ELF-1 (cell line): Measurements from ENCODE around the gene FREM3.
"Not testable (repeated sequence)": the region's sequence is repeated elsewhere in the genome, so short reads cannot be mapped to it uniquely, and the experiment has no call there.

Source experiments
- DNase-seq: peaks from one replicate; pipeline ENCODE4 v3.0.0-alpha.2; 2016; ENCODE audit warnings: low read depth, low spot score

The FREM3 gene

DNA sequence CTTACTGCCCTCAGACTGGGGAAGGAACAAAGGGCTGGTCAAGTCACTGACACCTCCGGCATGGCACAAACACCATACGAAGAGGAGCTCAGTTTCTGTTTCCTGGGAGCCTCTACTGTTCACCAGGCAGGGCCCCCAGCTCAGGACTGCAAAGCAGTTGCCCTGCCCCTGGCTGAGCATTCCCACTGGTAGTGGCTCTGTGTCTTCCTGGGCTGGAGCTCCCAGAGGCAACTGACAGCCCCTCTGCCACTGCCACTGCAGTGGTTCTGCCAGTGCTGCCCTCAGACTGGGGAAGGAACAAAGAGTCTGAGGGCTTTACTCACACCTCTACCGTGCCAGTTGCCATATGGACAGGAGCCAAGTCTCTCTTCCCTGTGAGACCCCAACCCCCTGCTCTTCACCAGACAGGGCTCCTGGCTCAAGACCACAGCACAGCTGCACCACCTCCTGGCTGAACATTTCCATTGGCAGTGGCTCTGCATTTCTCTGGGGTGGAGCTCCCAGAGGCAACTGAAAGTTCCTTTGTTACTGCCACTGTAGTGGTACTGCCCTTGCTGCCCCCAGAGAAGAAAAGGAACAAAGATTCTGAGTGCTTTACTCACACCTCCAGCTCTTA is 119.0 kb downstream of the FREM3 start:
- peak; percentile 65 for DNase-seq

DNA sequence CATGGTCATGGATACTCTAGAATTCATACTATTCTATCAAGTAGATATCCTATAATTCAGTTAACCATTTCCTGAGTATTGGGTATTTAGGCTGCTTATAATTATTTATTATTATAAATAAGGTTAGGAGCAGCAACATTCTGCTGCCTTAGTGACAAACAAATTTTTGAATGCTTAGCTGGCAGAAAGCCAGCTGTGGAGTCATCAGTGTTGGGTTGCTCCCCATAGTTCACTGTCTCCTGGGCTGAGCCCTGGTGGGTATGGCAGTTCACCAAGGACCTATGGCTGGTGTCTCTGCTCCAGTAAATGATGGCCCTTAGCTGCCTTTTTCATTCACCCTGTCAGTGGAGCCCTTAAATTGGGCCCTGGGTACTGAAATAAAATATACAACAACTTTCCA is 125.1 kb downstream of the FREM3 start:
- DNase-seq = no peak

DNA sequence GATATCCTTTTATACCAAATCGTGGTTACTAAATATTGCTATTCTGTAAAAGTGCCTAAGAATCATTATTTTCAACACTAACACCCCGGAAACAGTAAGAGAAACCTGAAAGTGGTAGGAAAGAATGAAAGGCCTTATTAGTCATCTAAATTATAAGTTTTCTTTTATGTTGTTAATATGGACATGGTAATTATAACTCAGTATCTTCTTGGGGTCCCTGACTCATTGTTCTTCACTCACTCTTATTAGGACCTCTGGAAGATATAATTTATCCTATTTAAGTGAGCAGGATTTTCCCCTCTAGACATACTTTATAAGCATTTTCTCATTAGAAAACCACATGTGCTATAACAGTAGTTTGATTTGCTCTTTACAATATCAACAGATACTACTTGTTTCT is 136.0 kb downstream of the FREM3 start:
- no peak for DNase-seq

DNA sequence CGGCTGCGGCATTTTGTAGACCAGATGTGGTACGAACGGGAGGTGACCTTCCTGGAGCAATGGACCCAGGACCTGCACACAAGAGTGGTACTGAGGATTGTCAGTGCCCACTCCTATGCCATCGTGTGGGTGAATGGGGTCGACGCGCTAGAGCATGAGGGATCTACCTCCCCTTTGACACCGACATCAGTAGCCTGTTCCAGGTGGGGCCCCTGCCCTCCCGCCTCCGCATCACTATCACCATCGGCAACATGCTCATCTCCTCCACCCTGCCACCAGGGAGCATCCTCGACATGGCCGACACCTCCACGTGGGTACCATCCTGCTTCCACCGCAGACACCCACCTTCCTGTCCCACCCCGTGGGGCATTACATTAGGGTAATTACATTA is 140.7 kb downstream of the FREM3 start:
- no peak for DNase-seq

DNA sequence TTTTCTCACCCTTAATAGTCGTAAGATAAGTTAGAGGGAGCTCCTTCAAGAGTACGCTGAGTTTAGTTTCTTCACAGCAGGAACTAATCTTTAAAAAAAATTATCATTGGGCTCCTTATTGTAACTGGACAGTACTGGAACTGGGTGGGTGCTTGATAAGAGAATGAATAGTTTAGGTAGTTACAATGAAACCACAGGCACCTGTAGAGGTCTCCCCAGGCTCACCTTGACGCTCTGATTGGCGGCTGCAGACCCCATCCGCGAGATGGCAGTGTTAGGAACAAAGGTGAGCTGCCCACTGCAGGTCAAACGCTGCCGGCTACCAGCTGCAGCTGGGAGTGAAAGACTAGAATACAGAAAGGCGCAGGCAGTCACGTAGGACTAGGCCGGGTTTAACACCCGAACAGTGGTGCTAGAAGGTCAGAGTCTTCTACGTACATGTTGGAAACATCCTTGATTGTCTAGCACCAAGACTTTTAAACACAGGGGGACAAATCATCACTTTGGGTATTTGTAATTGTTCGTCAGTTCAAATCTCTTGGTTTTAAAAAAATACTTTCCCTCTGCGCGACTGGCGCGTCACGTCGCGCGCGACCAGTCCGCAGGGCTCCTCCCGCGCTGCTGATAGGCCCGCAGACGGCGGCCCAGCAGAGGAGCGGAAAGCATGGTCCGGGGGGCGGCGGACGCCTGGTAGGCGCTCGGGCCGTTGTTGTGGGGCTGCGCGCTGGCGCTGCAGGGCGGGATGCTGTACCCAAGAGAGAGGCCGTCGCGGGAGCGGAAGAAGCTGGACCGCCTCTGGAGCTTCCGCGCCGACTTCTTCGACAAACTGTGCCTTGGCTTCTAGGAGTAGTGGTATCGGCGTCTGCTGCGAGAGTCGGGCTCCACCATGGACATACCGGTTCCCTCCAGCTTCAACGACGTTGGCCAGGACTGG is 141.4 kb downstream of the FREM3 start:
- peak; percentile 91 for DNase-seq

DNA sequence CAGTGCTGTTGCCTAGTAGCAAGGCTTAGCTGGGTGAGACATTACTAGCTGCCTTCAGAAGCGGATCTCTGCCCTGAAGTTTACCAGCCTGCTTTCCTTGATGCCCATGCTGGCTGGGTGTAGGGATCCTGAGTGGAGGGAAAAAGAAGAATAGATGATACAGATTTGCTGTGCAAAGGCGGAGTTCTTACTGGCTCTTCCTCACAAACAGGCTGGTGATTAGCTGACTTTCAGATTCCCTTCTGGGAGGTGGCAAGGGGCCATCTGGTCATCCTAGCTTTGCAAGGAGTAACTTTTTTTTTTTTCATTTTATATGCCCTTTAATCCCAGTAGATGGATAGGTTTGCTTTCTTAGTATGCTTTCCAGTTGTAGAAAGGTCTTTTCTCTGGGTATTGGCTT is 142.2 kb downstream of the FREM3 start:
- no peak for DNase-seq

DNA sequence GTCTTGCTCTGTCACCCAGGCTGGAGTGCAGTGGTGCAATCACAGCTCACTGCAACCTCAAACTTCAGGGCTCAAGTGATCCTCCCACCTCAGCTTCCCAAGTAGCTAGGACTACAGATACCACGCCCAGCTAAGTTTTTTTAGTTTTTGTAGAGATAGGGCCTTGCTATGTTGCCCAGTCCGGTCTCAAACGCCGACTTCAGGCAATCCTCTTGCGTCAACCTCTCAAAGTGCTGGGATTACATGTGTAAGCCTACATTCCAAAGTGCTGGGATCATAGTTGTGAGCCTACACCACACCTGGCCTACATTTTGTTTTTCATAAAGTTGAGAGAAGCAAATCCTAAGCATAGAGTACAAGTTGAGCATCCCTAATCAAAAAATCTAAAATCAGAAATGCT is 144.8 kb downstream of the FREM3 start:
- DNase-seq = peak; percentile 17

- no peak for DNase-seq
Measured at GRCh38 chr4:143554728-143555597, 145.5 kb downstream of the FREM3 start.

- DNase-seq = no peak
Measured at GRCh38 chr4:143549928-143550327, 150.5 kb downstream of the FREM3 start.

DNA sequence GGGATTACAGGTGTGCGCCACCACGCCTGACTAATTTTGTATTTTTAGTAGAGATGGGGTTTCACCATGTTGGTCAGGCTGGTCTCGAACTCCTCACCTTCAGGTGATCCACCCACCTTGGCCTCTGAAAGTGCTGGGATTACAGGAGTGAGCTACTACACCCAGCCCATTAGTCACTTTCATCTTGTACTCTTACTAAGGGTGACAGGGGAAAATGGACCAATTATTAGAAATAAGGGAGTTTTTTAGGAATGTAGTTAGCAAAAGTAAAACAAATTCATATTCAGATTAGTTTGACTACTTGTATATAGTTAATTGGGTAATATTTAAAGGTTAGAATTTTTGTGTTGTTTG is 160.8 kb downstream of the FREM3 start:
- no peak for DNase-seq

GRCh38 chr4:143538979-143539669 is 161.4 kb downstream of the FREM3 start:
- DNase-seq = no peak

DNA sequence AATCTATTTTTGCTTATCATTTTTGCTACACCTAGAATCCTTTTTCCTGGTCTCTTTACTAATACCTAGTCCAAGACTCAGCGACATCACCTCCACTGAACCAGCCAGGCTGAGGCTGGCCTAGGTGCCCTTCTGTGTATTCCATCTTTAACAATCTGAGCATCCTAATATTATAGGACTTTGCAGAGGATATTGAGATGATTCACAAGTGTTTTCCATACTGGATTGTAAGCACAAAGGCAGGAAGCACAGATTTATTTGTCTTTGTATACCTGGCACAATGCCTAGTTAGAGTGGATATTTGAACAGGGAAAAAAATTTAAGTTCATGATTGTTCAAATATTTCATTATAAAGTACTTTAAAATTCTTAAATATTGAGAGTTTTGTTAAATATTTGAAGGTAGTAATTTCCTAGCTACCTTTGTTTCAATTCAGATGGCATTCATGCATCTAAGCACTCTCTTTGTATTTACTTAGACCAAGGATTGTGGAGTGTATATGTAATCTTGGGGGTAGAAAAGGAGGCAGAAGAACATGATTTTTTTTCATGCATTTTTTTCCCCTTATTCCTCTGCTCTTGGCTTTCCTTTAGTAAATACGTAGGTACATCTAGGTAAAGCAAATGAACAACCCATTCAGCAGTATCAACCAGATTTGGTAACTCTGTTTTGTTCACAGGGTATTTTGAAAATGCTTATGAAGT is 168.5 kb downstream of the FREM3 start:
- DNase-seq = no peak

DNA sequence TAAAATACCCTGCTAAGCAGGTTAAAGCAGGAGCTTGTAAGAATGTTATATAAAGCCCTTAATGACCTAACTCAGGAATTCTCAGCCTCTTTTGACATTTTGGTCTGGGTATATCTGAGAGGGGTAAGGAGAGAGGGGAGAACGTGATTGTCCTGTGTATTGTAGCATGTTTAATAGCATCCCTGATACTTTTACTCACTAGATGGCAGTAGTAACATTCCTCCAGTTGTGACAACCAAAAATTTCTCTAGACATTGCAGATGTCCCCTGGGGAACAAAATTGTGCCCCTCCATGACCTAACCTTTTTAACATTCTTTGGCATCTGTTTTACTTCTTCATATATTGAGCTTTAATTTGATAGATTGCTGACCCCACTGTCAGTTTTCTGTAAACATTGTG is 169.1 kb downstream of the FREM3 start:
- DNase-seq = no peak

GRCh38 chr4:143528046-143528445 is 172.4 kb downstream of the FREM3 start:
- DNase-seq = not testable (repeated sequence)
